K562 (cell line): ENCODE measurements around the gene COQ5. TPM values are rescaled to one million over a fixed set of nuclear protein-coding genes. Genes with fewer than 3 reads are reported as not detected.

ENCODE experiments used
- ARID4B ChIP-seq: sonication (generic); formaldehyde crosslinking; IDR thresholded peaks from 2 replicates; pipeline ENCODE4 v1.8.0; 2022; ENCODE audit warnings: mild to moderate bottlenecking, missing genetic modification reagents
- CTCF ChIP-seq, 3 experiments: IDR thresholded peaks in 2 of 3; conservative IDR thresholded peaks in 1 of 3; 2 replicates each; pipeline ENCODE4 v1.5.1; 2011 to 2012; ENCODE audit warnings: low read length in 3 of 3, mild to moderate bottlenecking in 3 of 3, control low read depth in 2 of 3, improper control_type of control experiment in 1 of 3, inconsistent platforms in 1 of 3, low read depth in 1 of 3, mixed read lengths in 1 of 3, moderate library complexity in 1 of 3; ENCODE audit not compliant: insufficient read depth in 2 of 3
- E2F4 ChIP-seq: sonication (generic); formaldehyde crosslinking; IDR thresholded peaks from 2 replicates; pipeline ENCODE4 v1.8.0; 2022; ENCODE audit warnings: mild to moderate bottlenecking, low read depth, missing genetic modification reagents
- FOS ChIP-seq: IDR thresholded peaks from 3 replicates; pipeline ENCODE4 v1.6.1; 2011; ENCODE audit not compliant: insufficient read length; ENCODE audit errors: extremely low read depth
- FOXJ2 ChIP-seq: fragments of 200-800 bp; sonication (Bioruptor generic); IDR thresholded peaks from 2 replicates; pipeline ENCODE4 v1.6.1; 2016; ENCODE audit warnings: missing genetic modification characterization, missing compliant biosample characterization
- FOXP1 ChIP-seq: sonication (generic); formaldehyde crosslinking; IDR thresholded peaks from 2 replicates; pipeline ENCODE4 v1.8.0; 2022; ENCODE audit warnings: mild to moderate bottlenecking, missing genetic modification reagents
- HMGN3 ChIP-seq: IDR thresholded peaks from 2 replicates; pipeline ENCODE4 v1.6.1; 2011; ENCODE audit warnings: borderline replicate concordance, low read depth, mild to moderate bottlenecking, mixed read lengths, low read length; ENCODE audit not compliant: insufficient read length; ENCODE audit errors: extremely low read depth
- MBD2 ChIP-seq: sonication (generic); IDR thresholded peaks from 2 replicates; pipeline ENCODE4 v1.6.1; 2016; ENCODE audit warnings: low read depth, borderline replicate concordance
- MNT ChIP-seq, 2 experiments: fragments of 450-650 bp; conservative IDR thresholded peaks; 2 replicates each; pipeline ENCODE4 v1.6.1; 2017; ENCODE audit warnings: mild to moderate bottlenecking in 2 of 2, moderate library complexity in 2 of 2
- PCBP1 ChIP-seq: fragments of 200-400 bp; formaldehyde crosslinking; IDR thresholded peaks from 2 replicates; pipeline ENCODE4 v1.6.1; 2018; ENCODE audit warnings: mild to moderate bottlenecking, low read depth, low read length; ENCODE audit not compliant: poor library complexity, severe bottlenecking
- PML ChIP-seq: IDR thresholded peaks from 2 replicates; pipeline ENCODE4 v1.6.1; 2012; ENCODE audit warnings: low read length, inconsistent platforms
- POLR2AphosphoS2 ChIP-seq: IDR thresholded peaks from 2 replicates; pipeline ENCODE4 v1.6.1; 2012; ENCODE audit warnings: low read length, improper control_type of control experiment
- RAD51 ChIP-seq: fragments of 450-650 bp; IDR thresholded peaks from 2 replicates; pipeline ENCODE4 v1.7.1; 2016; ENCODE audit warnings: low read depth, mild to moderate bottlenecking, borderline replicate concordance
- RCOR1 ChIP-seq, 2 experiments: IDR thresholded peaks; 2 replicates each; pipeline ENCODE4 v1.6.1; 2012; ENCODE audit warnings: low read depth in 2 of 2, low read length in 2 of 2, borderline replicate concordance in 1 of 2, improper control_type of control experiment in 1 of 2
- SP1 ChIP-seq: sonication (generic); formaldehyde crosslinking; IDR thresholded peaks from 2 replicates; pipeline ENCODE4 v1.8.1; 2022; ENCODE audit warnings: mild to moderate bottlenecking, missing genetic modification reagents
- TEAD1 ChIP-seq, 2 experiments: fragments of 450-650 bp in 1 of 2; sonication (generic) in 1 of 2; formaldehyde crosslinking; IDR thresholded peaks; 2 replicates each; pipeline versions ENCODE4 v1.4.0 to v1.8.0; 2020 to 2022; ENCODE audit warnings: mild to moderate bottlenecking in 2 of 2, missing genetic modification reagents in 1 of 2
- U2AF1 ChIP-seq: fragments of 200-400 bp; formaldehyde crosslinking; optimal IDR thresholded peaks from 2 replicates; pipeline ENCODE3; 2017; ENCODE audit warnings: mild to moderate bottlenecking, low read depth, low read length, moderate library complexity
- ZNF778 ChIP-seq: fragments of 450-650 bp; formaldehyde crosslinking; IDR thresholded peaks from 2 replicates; pipeline ENCODE4 v1.4.0; 2020; ENCODE audit warnings: mild to moderate bottlenecking, moderate library complexity
- polyA plus RNA-seq, 8 experiments: library from polyadenylated mRNA; depleted of rRNA in 4 of 8; stranded (reverse) in 5 of 8; unstranded in 3 of 8; fragments of >200 nt; fragmentation: Nextera tagmentation in 2 of 8; fragmentation: Illumina TruSeq in 1 of 8; extraction: Ambion mirVana in 2 of 8; extraction: Trizol in 1 of 8; gene quantifications; 2 replicates each; pipeline versions ENCODE4 v1.2.1 to v1.2.3, GENCODE V29; 2011 to 2014; ENCODE audit warnings: inconsistent platforms in 1 of 8, missing spikeins in 1 of 8
- total RNA-seq, 7 experiments: library from RNA; depleted of rRNA in 6 of 7; stranded (reverse); fragments of >200 nt in 6 of 7; fragmentation: Illumina TruSeq in 2 of 7; extraction: Trizol in 2 of 7; gene quantifications; 2 replicates each; pipeline versions ENCODE4 v1.2.1 to v1.2.3, GENCODE V29; 2011 to 2021; ENCODE audit warnings: low replicate concordance in 1 of 7

COQ5 gene
- total and polyA plus RNA-seq, 9 of the 15 experiments (the other 6 are each of a cell fraction or from before 2014, with no cell fraction given) = 19.2 to 59.7 (median 30.4) TPM

GRCh38 chr12:120495731-120496412, 33.1 kb downstream of the COQ5 start, which contains the start of gene DYNLL1 (continued):
- TF ChIP-seq MNT (conservative IDR thresholded peaks at IDR 0.05) (peak; percentile 97 to 98), U2AF1 (no peak), ARID4B (CRISPR knock-in tag) (peak; percentile 98), PML (peak; percentile 65), FOS (peak; percentile 94), RAD51 (no peak), PCBP1 (peak; percentile 74), FOXJ2 (tag) (peak; percentile 47; the same call in 1 of the 2 replicates), MBD2 (peak; percentile 98), FOXP1 (CRISPR knock-in tag) (peak; percentile 39; the same call in 1 of the 2 replicates), HMGN3 (peak; percentile 62), E2F4 (no peak), SP1 (CRISPR knock-in tag) (peak; percentile 91), CTCF (IDR thresholded peaks at IDR 0.05 in 2 of 3, conservative IDR thresholded peaks at IDR 0.05 in 1 of 3; ENCODE audit: insufficient read depth in 2 of 3, low read depth in 1 of 3, low read length in 3 of 3) (peak in 1 of 3 experiments; percentile 4; a peak in 1 of 6 replicates), RCOR1 (IDR thresholded peaks at IDR 0.05; ENCODE audit: borderline replicate concordance in 1 of 2, low read depth in 2 of 2, low read length in 2 of 2) (0 out of 4 replicates have a peak, but pooled peaks of 1 of the 2 experiments have one; percentile 6), TEAD1 (CRISPR knock-in tag; IDR thresholded peaks at IDR 0.05) (peak in 1 of 2 experiments; percentile 59; a peak in 1 of 4 replicates), POLR2AphosphoS2 (peak; percentile 81; the same call in 1 of the 2 replicates), ZNF778 (no peak)
